K562 (cell line): ENCODE measurements around the gene LITAF. TPM values are rescaled to one million over a fixed set of nuclear protein-coding genes. Genes with fewer than 3 reads are reported as not detected.
A peak's percentile ranks its signal among the peaks of the same experiment; 100 is the strongest.

Experiments
- CTCF ChIP-seq, 3 experiments: IDR thresholded peaks in 2 of 3; conservative IDR thresholded peaks in 1 of 3; 2 replicates each; pipeline ENCODE4 v1.5.1; 2011 to 2012; ENCODE audit warnings: low read length in 3 of 3, mild to moderate bottlenecking in 3 of 3, control low read depth in 2 of 3, improper control_type of control experiment in 1 of 3, inconsistent platforms in 1 of 3, low read depth in 1 of 3, mixed read lengths in 1 of 3, moderate library complexity in 1 of 3; ENCODE audit not compliant: insufficient read depth in 2 of 3
- GTF3C2 ChIP-seq: IDR thresholded peaks from 3 replicates; pipeline ENCODE4 v1.6.1; 2011; ENCODE audit warnings: borderline replicate concordance, mild to moderate bottlenecking, moderate library complexity; ENCODE audit not compliant: insufficient read length; ENCODE audit errors: extremely low read depth
- KLF10 ChIP-seq: fragments of 250-450 bp; sonication (Bioruptor Pico); IDR thresholded peaks from 2 replicates; pipeline ENCODE4 v1.6.1; 2021; ENCODE audit warnings: matching md5 sums
- MNT ChIP-seq, 2 experiments: fragments of 450-650 bp; conservative IDR thresholded peaks; 2 replicates each; pipeline ENCODE4 v1.6.1; 2017; ENCODE audit warnings: mild to moderate bottlenecking in 2 of 2, moderate library complexity in 2 of 2
- NFXL1 ChIP-seq: fragments of 450-650 bp; formaldehyde crosslinking; IDR thresholded peaks from 2 replicates; pipeline ENCODE4 v1.4.0; 2021; ENCODE audit warnings: mild to moderate bottlenecking
- RAD21 ChIP-seq, 2 experiments: fragments of 250-450 bp in 1 of 2; fragments of 450-650 bp in 1 of 2; sonication (Bioruptor Pico) in 1 of 2; formaldehyde crosslinking in 1 of 2; IDR thresholded peaks in 1 of 2; conservative IDR thresholded peaks in 1 of 2; 2 replicates each; pipeline versions ENCODE4 v1.4.0 to v1.8.0; 2020 to 2022; ENCODE audit warnings: mild to moderate bottlenecking in 2 of 2, moderate library complexity in 1 of 2
- RBM34 ChIP-seq: fragments of 200-400 bp; formaldehyde crosslinking; IDR thresholded peaks from 2 replicates; pipeline ENCODE4 v1.6.1; 2018; ENCODE audit warnings: low read length, borderline replicate concordance; ENCODE audit not compliant: insufficient read depth
- SRSF3 ChIP-seq: fragments of 200-400 bp; formaldehyde crosslinking; IDR thresholded peaks from 2 replicates; pipeline ENCODE4 v1.6.1; 2016; ENCODE audit warnings: mild to moderate bottlenecking, low read length, moderate library complexity; ENCODE audit not compliant: insufficient read depth
- ZNF318 ChIP-seq, 2 experiments: fragments of 450-650 bp; IDR thresholded peaks; 2 replicates each; pipeline ENCODE4 v1.6.1; 2016; ENCODE audit warnings: mild to moderate bottlenecking in 2 of 2, borderline replicate concordance in 1 of 2, low read depth in 1 of 2, moderate library complexity in 1 of 2
- ZNF830 ChIP-seq: fragments of 250-450 bp; sonication (Bioruptor Pico); IDR thresholded peaks from 2 replicates; pipeline ENCODE4 v1.5.0; 2021; ENCODE audit warnings: mild to moderate bottlenecking
- polyA plus RNA-seq, 8 experiments: library from polyadenylated mRNA; depleted of rRNA in 4 of 8; stranded (reverse) in 5 of 8; unstranded in 3 of 8; fragments of >200 nt; fragmentation: Nextera tagmentation in 2 of 8; fragmentation: Illumina TruSeq in 1 of 8; extraction: Ambion mirVana in 2 of 8; extraction: Trizol in 1 of 8; gene quantifications; 2 replicates each; pipeline versions ENCODE4 v1.2.1 to v1.2.3, GENCODE V29; 2011 to 2014; ENCODE audit warnings: inconsistent platforms in 1 of 8, missing spikeins in 1 of 8
- total RNA-seq, 7 experiments: library from RNA; depleted of rRNA in 6 of 7; stranded (reverse); fragments of >200 nt in 6 of 7; fragmentation: Illumina TruSeq in 2 of 7; extraction: Trizol in 2 of 7; gene quantifications; 2 replicates each; pipeline versions ENCODE4 v1.2.1 to v1.2.3, GENCODE V29; 2011 to 2021; ENCODE audit warnings: low replicate concordance in 1 of 7

LITAF gene
- total and polyA plus RNA-seq, 9 of the 15 experiments (the other 6 are each of a cell fraction or from before 2014, with no cell fraction given) = 4.1 to 17.8 (median 11.9) TPM

GRCh38 chr16:11506741-11507305 lies 79.9 kb downstream of the LITAF start (continued):
- TF ChIP-seq MNT (conservative IDR thresholded peaks at IDR 0.05) (no peak), ZNF830 (no peak), RBM34 (no peak), NFXL1 (no peak), SRSF3 (no peak), KLF10 (no peak), RAD21 (CRISPR knock-in tag; conservative IDR thresholded peaks at IDR 0.05 in 1 of 2, IDR thresholded peaks at IDR 0.05 in 1 of 2) (peak in 1 of 2 experiments; percentile 9; a peak in 1 of 4 replicates), ZNF318 (IDR thresholded peaks at IDR 0.05; ENCODE audit: borderline replicate concordance in 1 of 2, low read depth in 1 of 2) (no peak), CTCF (IDR thresholded peaks at IDR 0.05 in 2 of 3, conservative IDR thresholded peaks at IDR 0.05 in 1 of 3; ENCODE audit: insufficient read depth in 2 of 3, low read depth in 1 of 3, low read length in 3 of 3) (peak; percentile 7 to 32 (median 27); a peak in 1 of 6 replicates), GTF3C2 (no peak)
